ENCODE data around the gene SLC24A3.

DNA sequence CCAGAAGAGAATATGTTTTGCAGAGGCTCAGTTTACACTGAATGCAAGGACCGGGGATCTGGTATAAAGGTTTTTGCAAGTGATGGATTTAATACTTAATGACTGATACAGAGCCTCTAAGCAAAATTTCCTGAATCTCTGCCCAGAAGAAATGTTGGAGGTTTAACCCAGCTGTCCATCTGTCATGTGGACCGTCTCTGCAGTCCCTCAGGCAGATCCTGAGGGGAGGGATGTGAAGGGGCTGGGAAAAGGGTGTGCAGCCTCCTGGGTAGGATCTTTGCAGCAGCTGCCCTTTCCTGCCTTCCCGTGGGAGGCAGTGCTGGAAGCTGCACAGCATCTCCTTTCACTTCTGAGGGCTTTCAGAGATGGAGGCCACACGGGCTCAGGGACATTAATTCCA is 207.0 kb downstream of the SLC24A3 start:
- TF ChIP-seq CTCF (IDR thresholded peaks at IDR 0.05; ENCODE audit: poor library complexity), result no peak
- no peak for TF ChIP-seq EZH2 (IDR thresholded peaks at IDR 0.05; ENCODE audit: borderline replicate concordance)
